RPMI7951 (cell line): ENCODE measurements around the gene ZFTA. TPM values are rescaled to one million over a fixed set of nuclear protein-coding genes. Genes with fewer than 3 reads are reported as not detected.
A peak's percentile ranks its signal among the peaks of the same experiment; 100 is the strongest.
"Not testable (repeated sequence)": the region's sequence is repeated elsewhere in the genome, so short reads cannot be mapped to it uniquely, and the experiment has no call there.

ENCODE experiments used
- DNase-seq: peaks from one replicate; pipeline ENCODE4 v3.0.0-alpha.2; 2012; ENCODE audit warnings: low read depth
- total RNA-seq: library from RNA; depleted of rRNA; stranded (reverse); fragments of >200 nt; shearing (Covaris generic); gene quantifications from 2 replicates; pipeline ENCODE4 v1.2.3, GENCODE V29; 2014

Gene ZFTA
- total RNA-seq, 1 experiment from 2014 or later: 6.0 TPM

DNA sequence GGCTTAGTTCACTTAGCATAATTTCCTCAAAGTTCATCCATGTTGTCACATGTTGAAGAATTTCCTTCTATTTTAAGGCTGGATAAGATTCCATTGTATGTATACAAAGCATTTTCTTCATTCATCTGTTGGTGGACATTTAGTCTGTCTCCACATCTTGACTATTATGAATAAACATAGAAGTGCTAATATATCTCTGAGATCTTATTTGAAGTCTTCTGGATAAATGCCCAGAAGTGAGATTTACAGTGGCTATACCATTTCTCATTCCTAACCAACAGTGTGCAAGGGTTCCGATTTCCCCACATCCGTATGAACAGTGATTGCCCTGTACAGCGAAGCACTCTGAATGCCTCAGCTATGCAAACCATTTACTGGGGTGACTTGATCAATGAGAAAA is 6.6 kb upstream of the ZFTA start:
- no peak for DNase-seq

- not testable (repeated sequence) for DNase-seq
These were observed 3.3 kb upstream of the ZFTA start for GRCh38 chr11:63771741-63772318.

GRCh38 chr11:63770763-63771162 is 2.2 kb upstream of the ZFTA start:
- DNase-seq: no peak

DNA sequence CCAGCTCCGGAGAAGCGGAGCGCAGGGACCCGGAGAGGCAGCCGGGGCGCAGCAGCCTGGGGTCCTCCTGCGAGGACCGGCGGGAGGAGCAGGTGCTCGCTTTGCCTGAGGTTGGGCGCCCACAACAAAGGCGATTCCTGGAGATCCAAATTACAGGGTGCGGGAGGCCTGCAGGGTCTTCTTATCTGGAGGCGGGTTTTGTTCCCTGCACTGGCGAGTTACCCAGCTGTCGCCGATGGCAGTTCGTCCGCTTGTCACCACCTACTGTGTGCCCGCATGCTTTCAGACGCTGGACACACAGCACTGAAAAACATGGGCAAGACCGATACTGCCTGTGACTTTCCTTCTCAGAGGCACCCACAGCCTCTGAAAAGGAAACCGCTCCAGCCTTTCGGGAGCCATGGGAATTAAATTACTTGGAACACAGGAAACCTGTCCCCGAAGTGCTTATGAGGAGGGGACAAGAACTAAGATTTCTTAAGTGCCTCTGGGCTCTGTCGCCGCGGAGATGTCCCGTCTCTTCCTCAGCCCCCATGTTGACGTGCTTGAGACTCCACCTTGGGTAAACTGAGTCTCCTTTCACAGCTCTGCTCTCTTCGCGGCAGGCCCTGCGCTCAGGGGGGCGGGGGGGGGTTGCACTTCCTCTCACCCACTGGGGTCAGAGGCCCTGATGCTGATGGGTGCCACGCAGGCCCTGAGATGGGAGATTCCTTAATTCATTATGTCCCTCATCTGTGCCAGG is 1.3 kb upstream of the ZFTA start:
- DNase-seq: no peak

- peak; percentile 50 for DNase-seq
These were observed 603 bp upstream of the ZFTA start for GRCh38 chr11:63769042-63769713.

DNA sequence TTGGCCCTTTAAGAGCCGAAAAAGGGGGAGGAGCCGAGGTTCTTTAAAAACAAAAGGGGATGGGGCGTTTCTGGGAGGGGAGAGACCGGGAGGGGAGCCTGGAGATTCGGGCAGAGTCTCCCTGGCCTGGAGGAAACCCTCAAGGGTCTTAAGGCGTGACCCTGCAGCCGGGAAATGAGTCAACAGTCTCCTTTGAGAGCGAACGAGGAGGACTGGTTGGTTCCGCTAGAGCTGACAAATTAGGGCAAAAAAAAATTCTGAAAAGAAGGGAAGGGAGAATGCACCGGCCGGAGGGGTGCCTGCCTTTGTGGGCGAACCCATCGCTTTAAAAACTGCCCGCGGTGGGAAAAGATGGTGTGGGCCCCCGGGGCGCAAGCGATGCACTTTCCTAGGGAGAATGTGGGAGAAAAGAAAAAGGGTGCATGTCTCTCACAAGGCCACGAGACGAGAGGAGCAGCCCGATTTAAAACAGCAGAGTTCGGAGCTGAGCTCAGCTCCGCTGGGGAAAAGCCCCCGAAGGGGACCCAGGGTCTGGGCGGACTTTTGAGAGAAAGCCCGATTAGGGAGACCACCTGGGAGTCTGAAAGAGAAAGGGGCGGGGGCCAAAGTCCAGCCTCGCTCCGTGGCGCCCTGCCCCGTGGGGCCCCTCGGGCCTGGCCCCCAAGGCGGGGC is 874 bp downstream of the ZFTA start:
- peak; percentile 79 for DNase-seq

- no peak for DNase-seq
These were observed 1.4 kb downstream of the ZFTA start for GRCh38 chr11:63767267-63767564.

GRCh38 chr11:63766531-63767235 is 1.9 kb downstream of the ZFTA start:
- no peak for DNase-seq

- no peak for DNase-seq
These were observed 2.8 kb downstream of the ZFTA start for GRCh38 chr11:63765688-63766241.

- no peak for DNase-seq
These were observed 3.6 kb downstream of the ZFTA start for GRCh38 chr11:63764679-63765647.

DNA sequence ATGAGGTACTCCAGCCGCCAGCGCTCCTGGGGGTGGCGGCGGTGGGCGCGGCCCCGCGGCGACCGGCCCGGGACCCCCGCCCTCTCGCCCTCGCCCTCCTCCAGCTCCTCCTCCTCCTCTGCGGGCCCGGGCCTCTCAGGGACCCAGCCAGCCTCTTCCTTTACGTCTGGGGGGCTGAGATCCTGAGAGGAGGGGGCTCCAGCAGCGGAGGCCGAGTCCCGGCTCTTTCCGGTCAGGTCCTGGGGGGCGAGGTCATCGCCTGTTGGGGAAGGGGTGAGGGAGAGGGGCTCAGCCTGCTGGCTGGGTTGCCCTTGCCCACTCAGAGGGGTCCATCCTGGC is 4.3 kb downstream of the ZFTA start:
- no peak for DNase-seq

DNA sequence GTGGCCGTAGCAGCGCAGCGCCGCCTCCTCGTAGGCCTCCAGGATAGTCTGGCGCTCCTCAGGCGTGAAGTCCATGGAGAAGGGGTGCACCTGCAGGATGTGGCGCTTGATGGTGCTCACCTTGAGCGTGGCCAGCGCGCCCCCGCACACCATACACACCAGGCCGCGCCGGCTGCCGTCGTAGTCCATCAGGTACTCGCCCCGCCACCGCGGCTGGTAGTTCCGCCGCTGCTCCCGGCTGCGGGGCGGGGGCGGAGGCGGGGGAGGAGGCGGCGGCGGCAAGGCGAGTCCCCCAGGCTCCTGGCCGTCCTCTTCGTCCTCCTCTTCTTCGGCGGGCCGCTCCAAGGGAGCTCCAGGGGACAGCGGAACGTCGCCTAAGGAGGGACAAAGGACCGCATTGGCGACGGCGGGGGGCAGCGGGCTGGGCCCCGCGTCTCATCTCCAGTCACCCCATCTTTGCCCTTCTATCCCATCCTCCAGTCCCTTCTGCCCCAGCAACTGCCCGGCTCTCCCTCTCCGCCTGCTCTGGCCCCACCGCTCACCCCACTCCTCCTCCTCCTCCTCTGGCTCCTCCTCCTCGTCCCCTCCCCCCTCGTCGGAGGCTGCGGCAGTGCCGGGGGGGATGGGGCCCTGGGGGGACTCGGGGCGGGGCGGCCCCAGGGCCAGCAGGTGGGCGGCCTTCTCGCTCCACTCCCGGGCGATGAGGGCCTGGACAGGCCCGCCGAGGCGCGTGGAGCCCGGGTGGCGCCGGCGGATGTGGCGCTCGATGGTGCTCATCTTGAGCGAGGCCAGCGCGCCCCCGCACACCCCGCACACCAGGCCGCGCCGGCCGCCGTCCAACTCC is 4.9 kb downstream of the ZFTA start:
- DNase-seq: no peak

DNA sequence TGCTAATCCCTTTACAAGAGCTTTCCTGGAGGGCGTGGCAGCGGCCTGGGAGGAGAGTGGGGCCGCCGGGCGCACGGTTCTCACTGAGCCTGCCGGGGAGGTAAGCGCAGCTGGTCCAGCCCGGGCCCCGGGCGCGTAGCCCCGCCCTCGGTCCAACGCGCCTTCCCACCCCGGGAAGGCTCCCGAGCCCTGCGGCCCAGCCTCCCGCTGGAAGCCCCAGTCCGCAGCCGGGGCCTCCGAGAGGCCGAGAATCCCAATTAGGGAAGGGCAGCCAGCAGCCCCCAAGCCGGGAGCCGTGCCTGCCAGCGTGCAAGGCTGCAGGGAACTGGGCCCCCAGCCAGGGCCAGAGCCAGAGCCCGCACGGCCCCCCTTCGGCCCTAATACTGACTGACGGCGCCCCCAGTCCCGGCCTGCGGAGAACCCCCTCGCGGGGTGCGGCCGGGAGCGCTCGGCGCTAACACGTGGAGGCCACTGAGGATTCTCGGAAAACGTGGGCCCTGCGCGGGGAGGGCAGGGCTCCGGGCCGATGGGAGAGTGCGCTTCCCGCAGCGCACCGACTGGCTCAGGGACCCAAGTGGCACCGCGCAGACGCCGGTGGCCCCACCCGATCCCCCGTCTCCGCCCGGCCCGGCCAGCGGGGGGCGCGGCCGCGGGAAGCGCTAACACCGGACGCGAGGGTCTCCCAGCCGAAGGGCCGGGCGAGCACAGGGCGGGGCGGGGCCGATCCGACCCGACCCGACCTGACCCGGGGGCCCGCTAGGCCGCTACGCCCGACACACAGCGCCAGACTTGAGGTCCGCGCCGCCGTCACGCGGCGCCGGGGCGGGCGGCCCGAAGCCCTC is 5.7 kb downstream of the ZFTA start:
- DNase-seq: no peak

GRCh38 chr11:63761931-63762653 is 6.5 kb downstream of the ZFTA start:
- no peak for DNase-seq

DNA sequence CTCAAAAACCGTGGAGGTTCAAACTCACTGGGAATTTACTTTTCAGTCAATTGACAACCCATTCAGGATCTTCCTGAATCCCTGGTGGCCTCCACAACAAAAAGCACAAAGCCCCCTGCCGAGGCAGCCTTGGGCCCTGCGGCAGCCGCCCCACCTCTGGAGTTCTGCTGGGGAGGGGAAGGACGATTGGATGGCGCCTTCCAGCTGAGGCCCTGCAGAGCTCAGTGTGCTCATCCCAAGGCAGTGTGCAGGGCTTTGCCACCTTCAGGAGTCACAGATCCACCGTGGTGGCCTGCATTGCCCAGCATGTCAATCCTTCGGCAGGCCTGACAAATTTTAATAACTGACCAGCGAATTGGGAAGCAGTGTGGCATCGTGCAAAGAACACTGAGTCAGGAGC is 7.4 kb downstream of the ZFTA start:
- DNase-seq: no peak

- DNase-seq: no peak
These were observed 8.0 kb downstream of the ZFTA start for GRCh38 chr11:63760487-63761079.

GRCh38 chr11:63756919-63757761 is 11.4 kb downstream of the ZFTA start:
- no peak for DNase-seq
